Heart left ventricle (tissue), 13 donors: Measurements from ENCODE around the gene TJP2.
"Not testable (repeated sequence)": the region's sequence is repeated elsewhere in the genome, so short reads cannot be mapped to it uniquely, and the experiment has no call there.

Experiments used
- CTCF ChIP-seq, 12 donors: fragments of 200-600 bp; sonication (generic) in 4 of 12; IDR thresholded peaks; one replicate each; pipeline versions ENCODE4 v1.5.0 to v1.8.0; 2018 to 2022; ENCODE audit warnings: antibody characterized with exemption in 12 of 12, mild to moderate bottlenecking in 5 of 12
- POLR2A ChIP-seq, 2 donors: fragments of 450-650 bp; IDR thresholded peaks; one replicate each; pipeline ENCODE4 v1.6.1; 2017; ENCODE audit warnings: antibody characterized with exemption in 2 of 2, mild to moderate bottlenecking in 2 of 2, moderate library complexity in 2 of 2
- donor health status: ischemic (EF 13 %, LVEDD 7.1; RV severe dilation, severe dysfunction).
- donor health status: DM: no; HTN: yes; CAD: no.
- donor health status: DM: no; HTN: no; CAD: no.
- donor health status: ischemic (EF 25% LVEDD 6.9; RV normal size, moderate dysfunction).
- donor health status: ischemic (EF 25% LVEDD 5.7; RV mildly dilated, moderate dysfunction).
- donor health status: ischemic (EF 35%, LVEDD 5.7; RV mildly dilated, moderate dysfunction).
- donor health status: nonischemic (EF 11% LVEDD 7.7; RV severe dilation, severe dysfunction).
- donor health status: DM: yes; HTN: yes; CAD: no.
- donor health status: PGD.
- donor health status: ischemic (EF 29% LVEDD 5.4; RV normal size, mild dysfunction).
- donor health status: nonischemic (EF 23%, LVEDD 6.1; RV moderate dilation, normal function).

- not testable (repeated sequence) for TF ChIP-seq POLR2A, CTCF (IDR thresholded peaks at IDR 0.05)
Observed at GRCh38 chr9:69306895-69307445, 132.9 kb downstream of the TJP2 start.
